ENCODE data around the gene PBX2.

Gene PBX2

GRCh38 chr6:32222333-32223230 lies 32.6 kb upstream of the PBX2 start:
- TF ChIP-seq CTCF (conservative IDR thresholded peaks at IDR 0.05; ENCODE audit: low read depth), result no peak
- no peak for DNase-seq (ENCODE audit: low spot score)
- H3K27ac ChIP-seq, result no peak overlapping the region
- ChIA-PET CTCF (interaction anchor here (0.7 kb wide), 1 partner anchor 106 kb away, joined by 4 read pairs; no protein-coding TSS in a partner anchor), POLR2A (ENCODE audit: low non-redundant PET) (no interaction called here)

GRCh38 chr6:32220021-32220420 lies 30.0 kb upstream of the PBX2 start:
- no peak overlapping the region for H3K27ac ChIP-seq
- ChIA-PET POLR2A (ENCODE audit: low non-redundant PET) (no interaction called here), CTCF (no interaction called here)
- TF ChIP-seq CTCF (conservative IDR thresholded peaks at IDR 0.05; ENCODE audit: low read depth), result no peak
- no peak for DNase-seq (ENCODE audit: low spot score)

- ChIA-PET CTCF (no interaction called here), POLR2A (ENCODE audit: low non-redundant PET) (no interaction called here)
- no peak for DNase-seq (ENCODE audit: low spot score)
- TF ChIP-seq CTCF (conservative IDR thresholded peaks at IDR 0.05; ENCODE audit: low read depth), result no peak
- H3K27ac ChIP-seq, result no peak overlapping the region
These were observed 28.2 kb upstream of the PBX2 start for GRCh38 chr6:32218167-32218566.

GRCh38 chr6:32216998-32217397 lies 27.0 kb upstream of the PBX2 start:
- ChIA-PET POLR2A (ENCODE audit: low non-redundant PET) (no interaction called here), CTCF (no interaction called here)
- no peak overlapping the region for H3K27ac ChIP-seq
- no peak for DNase-seq (ENCODE audit: low spot score)
- TF ChIP-seq CTCF (conservative IDR thresholded peaks at IDR 0.05; ENCODE audit: low read depth), result no peak

GRCh38 chr6:32216285-32216684 lies 26.3 kb upstream of the PBX2 start:
- no peak for TF ChIP-seq CTCF (conservative IDR thresholded peaks at IDR 0.05; ENCODE audit: low read depth)
- CTCF ChIA-PET, result no interaction called here
- H3K27ac ChIP-seq, result no peak overlapping the region
- POLR2A ChIA-PET (ENCODE audit: low non-redundant PET), result no interaction called here
- DNase-seq (ENCODE audit: low spot score), result no peak

GRCh38 chr6:32215617-32216016 lies 25.6 kb upstream of the PBX2 start:
- TF ChIP-seq CTCF (conservative IDR thresholded peaks at IDR 0.05; ENCODE audit: low read depth), result no peak
- H3K27ac ChIP-seq, result no peak overlapping the region
- POLR2A ChIA-PET (ENCODE audit: low non-redundant PET), result no interaction called here
- DNase-seq (ENCODE audit: low spot score), result no peak
- CTCF ChIA-PET, result no interaction called here
